Endothelial cell of umbilical vein (primary cell): Measurements from ENCODE around the gene LSM5. TPM values are rescaled to one million over a fixed set of nuclear protein-coding genes. Genes with fewer than 3 reads are reported as not detected.

Experiments
- BruUV-seq: library from RNA; stranded (reverse); fragments of 400-500 nt; replicated peaks from 2 replicates; lab custom pipeline; 2021; lab: Mats Ljungman, UMichigan
- CTCF ChIA-PET: fragments of 300-600, 350-600 bp; sonication (Branson Sonifier 250); formaldehyde crosslinking; loops from one replicate; lab custom pipeline; 2021; ENCODE audit warnings: antibody characterized with exemption, inconsistent platforms; lab: Charles Lee
- POLR2A ChIA-PET: fragments of 300-600, 350-600 bp; sonication (Branson Sonifier 250); formaldehyde crosslinking; loops from one replicate; lab custom pipeline; 2021; ENCODE audit warnings: antibody characterized with exemption, inconsistent platforms; lab: Charles Lee
- DNase-seq: peaks from one replicate; pipeline ENCODE4 v3.0.0-alpha.2; 2011; ENCODE audit warnings: low read depth, low spot score
- FAIRE-seq: peaks from 2 replicates; lab custom pipeline; 2011; peaks lifted over from hg19 to GRCh38; lab: Jason Lieb, UNC
- H2AFZ ChIP-seq: 2 replicates; pipeline ENCODE4 v1.6.0; 2012; ENCODE audit warnings: low read depth, low read length, control low read depth, inconsistent platforms
- H3K27ac ChIP-seq: 2 replicates; pipeline ENCODE4 v1.5.1; 2011; ENCODE audit warnings: low read depth, mild to moderate bottlenecking, control low read depth, low read length, moderate library complexity; ENCODE audit not compliant: insufficient read depth
- H3K27me3 ChIP-seq, 2 experiments: 2 replicates each; pipeline versions ENCODE4 v1.6.0 to v1.6.1; 2011; ENCODE audit warnings: low read length in 2 of 2, mixed read lengths in 1 of 2; ENCODE audit not compliant: control insufficient read depth in 2 of 2, insufficient read depth in 2 of 2
- H3K36me3 ChIP-seq, 2 experiments: 2 replicates in 1 of 2; 3 replicates in 1 of 2; pipeline ENCODE4 v1.5.1; 2011; ENCODE audit warnings: low read length in 2 of 2, mild to moderate bottlenecking in 1 of 2, moderate library complexity in 1 of 2; ENCODE audit not compliant: control insufficient read depth in 2 of 2, insufficient read depth in 2 of 2; ENCODE audit errors: extremely low read depth in 1 of 2
- H3K4me1 ChIP-seq: 3 replicates; pipeline ENCODE4 v1.5.1; 2011; ENCODE audit warnings: mild to moderate bottlenecking, low read length; ENCODE audit not compliant: control insufficient read depth, insufficient read depth; ENCODE audit errors: extremely low read depth
- H3K4me2 ChIP-seq: 2 replicates; pipeline ENCODE4 v1.6.1; 2011; ENCODE audit warnings: low read length, control low read depth, mixed read lengths; ENCODE audit not compliant: insufficient read depth
- H3K4me3 ChIP-seq, 3 experiments: fragments of 200-600 bp in 1 of 3; sonication (generic), shearing (Covaris generic) in 1 of 3; replicated peaks in 1 of 3; 2 replicates each; pipeline ENCODE4 v1.5.1; 2011 to 2016; ENCODE audit warnings: control low read depth in 3 of 3, low read length in 3 of 3, mild to moderate bottlenecking in 2 of 3, inconsistent platforms in 1 of 3, low read depth in 1 of 3, moderate library complexity in 1 of 3; ENCODE audit not compliant: insufficient read depth in 1 of 3
- H3K79me2 ChIP-seq: 2 replicates; pipeline ENCODE4 v1.6.0; 2012; ENCODE audit warnings: low read length, inconsistent platforms; ENCODE audit not compliant: control insufficient read depth, insufficient read depth
- H3K9ac ChIP-seq: replicated peaks from 2 replicates; pipeline ENCODE3; 2011; ENCODE audit warnings: low read length, control low read depth; ENCODE audit not compliant: insufficient read depth; ENCODE audit errors: extremely low read depth
- H3K9me1 ChIP-seq: replicated peaks from 3 replicates; pipeline ENCODE4 v1.6.0; 2011; ENCODE audit warnings: mild to moderate bottlenecking, low read length; ENCODE audit not compliant: control insufficient read depth, insufficient read depth; ENCODE audit errors: extremely low read depth
- H3K9me3 ChIP-seq: replicated peaks from 2 replicates; pipeline ENCODE4 v1.5.1; 2012; ENCODE audit warnings: low read length, inconsistent platforms; ENCODE audit not compliant: control insufficient read depth, insufficient read depth
- H4K20me1 ChIP-seq: replicated peaks from 2 replicates; pipeline ENCODE3; 2011; ENCODE audit warnings: mild to moderate bottlenecking, low read length; ENCODE audit not compliant: control insufficient read depth, insufficient read depth; ENCODE audit errors: extremely low read depth
- CTCF ChIP-seq, 2 donors: IDR thresholded peaks; 1 replicate in 1 of 2; 2 replicates in 1 of 2; pipeline ENCODE4 v1.5.1; 2011; ENCODE audit warnings: low read length in 2 of 2, mild to moderate bottlenecking in 2 of 2, moderate library complexity in 2 of 2, control low read depth in 1 of 2, inconsistent platforms in 1 of 2, low read depth in 1 of 2; ENCODE audit not compliant: insufficient read depth in 1 of 2; ENCODE audit errors: extremely low read depth in 1 of 2
- EZH2 ChIP-seq: IDR thresholded peaks from 2 replicates; pipeline ENCODE4 v1.6.1; 2012; ENCODE audit warnings: borderline replicate concordance, low read depth, mild to moderate bottlenecking, moderate library complexity, low read length, inconsistent platforms; ENCODE audit not compliant: severe bottlenecking
- FOS ChIP-seq: IDR thresholded peaks from 2 replicates; pipeline ENCODE4 v1.6.1; 2011; ENCODE audit warnings: mild to moderate bottlenecking, low read length, moderate library complexity, borderline replicate concordance; ENCODE audit not compliant: insufficient read depth
- GATA2 ChIP-seq: IDR thresholded peaks from 2 replicates; pipeline ENCODE4 v1.7.0; 2011; ENCODE audit warnings: low read depth, mild to moderate bottlenecking, moderate library complexity, mixed read lengths, low read length; ENCODE audit not compliant: insufficient read length, insufficient read depth
- JUN ChIP-seq: IDR thresholded peaks from 2 replicates; pipeline ENCODE4 v1.6.1; 2011; ENCODE audit warnings: borderline replicate concordance, low read depth; ENCODE audit not compliant: insufficient read length, insufficient read depth
- MAX ChIP-seq: IDR thresholded peaks from 2 replicates; pipeline ENCODE4 v1.6.1; 2011; ENCODE audit not compliant: insufficient read depth, insufficient read length
- POLR2A ChIP-seq: IDR thresholded peaks from 2 replicates; pipeline ENCODE4 v1.6.1; 2012; ENCODE audit warnings: low read depth, mild to moderate bottlenecking, control low read depth, low read length
- POLR2AphosphoS5 ChIP-seq: IDR thresholded peaks from 2 replicates; pipeline ENCODE4 v1.6.1; 2012; ENCODE audit warnings: low read depth, mild to moderate bottlenecking, control low read depth, low read length, moderate library complexity; ENCODE audit not compliant: insufficient read depth
- dilution Hi-C: fragments of 300-500 bp; cut with MboI; formaldehyde crosslinking; loops from one replicate; pipeline ENCODE4 v1.15.0; 2019; ENCODE audit warnings: low sequenced_read_pairs; ENCODE audit not compliant: extremely low pct_ligation_motif_present
- intact Hi-C: fragments of 100-400 bp; cut with micrococcal nuclease; formaldehyde crosslinking; loops from one replicate; pipeline ENCODE4 v1.10.0; 2022
- polyA plus RNA-seq, 4 experiments: library from polyadenylated mRNA; depleted of rRNA in 3 of 4; stranded (reverse) in 3 of 4; unstranded in 1 of 4; fragments of >200 nt; gene quantifications; 2 replicates each; pipeline versions ENCODE4 v1.2.1 to v1.2.3, GENCODE V29; 2011 to 2012; ENCODE audit warnings: missing spikeins in 1 of 4
- total RNA-seq: library from RNA; stranded (reverse); gene quantifications from 2 replicates; pipeline ENCODE4 v1.2.3, GENCODE V29; 2021

The LSM5 gene
- total and polyA plus RNA-seq, 2 donors (not counting 3 experiments of a cell fraction or from before 2014, with no cell fraction given) = 36.3 to 68.1 TPM

GRCh38 chr7:32481176-32481575, 9.0 kb downstream of the LSM5 start:
- Histone ChIP-seq H3K4me3 (no peak overlapping the region), H3K4me1 (peaks cover 6% of the 10 kb centered on the region), H3K36me3 (no peaks in the 10 kb centered on the region), H3K27me3 (no peaks in the 10 kb centered on the region), H3K9ac (no peak overlapping the region), H2AFZ (no peak overlapping the region), H3K9me1 (no peaks in the 10 kb centered on the region), H3K9me3 (no peaks in the 10 kb centered on the region), H3K4me2 (no peak overlapping the region), H4K20me1 (no peaks in the 10 kb centered on the region), H3K79me2 (no peaks in the 10 kb centered on the region), H3K27ac (no peak overlapping the region)
- no peak for FAIRE-seq
- ChIA-PET CTCF (no interaction called here), POLR2A (no interaction called here)
- TF ChIP-seq POLR2A (no peak), FOS (no peak), EZH2 (no peak)
- intact Hi-C loops (no loop called here), dilution Hi-C loops (no loop called here)
- DNase-seq = no peak
- no TSS peak for BruUV-seq

GRCh38 chr7:32479574-32480200, 10.5 kb downstream of the LSM5 start:
- Histone ChIP-seq H2AFZ (no peak overlapping the region), H3K4me3 (no peak overlapping the region), H3K27me3 (peaks cover 0 to 3% of the 10 kb centered on the region in 2 experiments), H3K4me1 (peaks cover 6% of the 10 kb centered on the region), H3K9me3 (no peaks in the 10 kb centered on the region), H3K36me3 (no peaks in the 10 kb centered on the region), H3K4me2 (no peak overlapping the region), H3K9me1 (no peaks in the 10 kb centered on the region), H3K79me2 (no peaks in the 10 kb centered on the region), H3K9ac (no peak overlapping the region), H4K20me1 (no peaks in the 10 kb centered on the region), H3K27ac (no peak overlapping the region)
- DNase-seq (peak; percentile 44), FAIRE-seq (peak; percentile 88)
- CTCF ChIA-PET = interaction anchor here (0.6 to 4.1 kb wide), 13 partner anchors 10 to 1345 kb away, joined by 3 to 163 read pairs (median 5); partner anchors contain the start of gene LSM5
- TF ChIP-seq MAX (no peak), POLR2AphosphoS5 (no peak), GATA2 (no peak), POLR2A (no peak), CTCF (IDR thresholded peaks at IDR 0.05; ENCODE audit: extremely low read depth in 1 of 2, insufficient read depth in 1 of 2, low read depth in 1 of 2, low read length in 2 of 2) (peak; percentile 77 to 80), JUN (no peak)
- POLR2A ChIA-PET = interaction anchor here (0.7 kb wide), 1 partner anchor 463 kb away, joined by 9 read pairs; no protein-coding TSS in a partner anchor
- dilution Hi-C loops (no loop called here), intact Hi-C loops (loop anchor here (1.0 to 5.0 kb wide), 3 partner anchors 132 to 735 kb away; no protein-coding TSS in a partner anchor)
- BruUV-seq = no TSS peak
